Mesodermal cell (in vitro differentiated cells): ENCODE measurements around the gene LAMTOR2.
"Not testable (repeated sequence)": the region's sequence is repeated elsewhere in the genome, so short reads cannot be mapped to it uniquely, and the experiment has no call there.

Experiments
- H3K27ac ChIP-seq: 2 replicates; pipeline ENCODE4 v1.7.0; 2013; ENCODE audit warnings: mild to moderate bottlenecking, low read depth, low read length, moderate library complexity; ENCODE audit not compliant: severe bottlenecking
- H3K36me3 ChIP-seq: 2 replicates; pipeline ENCODE4 v1.7.1; 2013; ENCODE audit warnings: mild to moderate bottlenecking, low read length, moderate library complexity; ENCODE audit not compliant: control insufficient read depth, insufficient read depth
- H3K4me1 ChIP-seq: one replicate; pipeline ENCODE4 v1.7.1; 2013; ENCODE audit warnings: mild to moderate bottlenecking, low read length; ENCODE audit not compliant: insufficient read depth, control insufficient read depth, poor library complexity, severe bottlenecking
- H3K4me3 ChIP-seq: 2 replicates; pipeline ENCODE4 v1.7.0; 2013; ENCODE audit warnings: low read length, control low read depth, mild to moderate bottlenecking; ENCODE audit not compliant: insufficient read depth, poor library complexity, severe bottlenecking; ENCODE audit errors: extremely low read depth
- H3K9me3 ChIP-seq: 2 replicates; pipeline ENCODE4 v1.7.1; 2013; ENCODE audit warnings: mild to moderate bottlenecking, low read length, moderate library complexity; ENCODE audit not compliant: control insufficient read depth
- WGBS, 2 experiments: methylation state at CpG; one replicate each; pipeline ENCODE4 v1.1.5; 2013; ENCODE audit warnings: missing lambda C conversion rate in 2 of 2; ENCODE audit not compliant: insufficient coverage in 2 of 2; 5-methylcytosine and 5-hydroxymethylcytosine counted together

LAMTOR2 gene

DNA sequence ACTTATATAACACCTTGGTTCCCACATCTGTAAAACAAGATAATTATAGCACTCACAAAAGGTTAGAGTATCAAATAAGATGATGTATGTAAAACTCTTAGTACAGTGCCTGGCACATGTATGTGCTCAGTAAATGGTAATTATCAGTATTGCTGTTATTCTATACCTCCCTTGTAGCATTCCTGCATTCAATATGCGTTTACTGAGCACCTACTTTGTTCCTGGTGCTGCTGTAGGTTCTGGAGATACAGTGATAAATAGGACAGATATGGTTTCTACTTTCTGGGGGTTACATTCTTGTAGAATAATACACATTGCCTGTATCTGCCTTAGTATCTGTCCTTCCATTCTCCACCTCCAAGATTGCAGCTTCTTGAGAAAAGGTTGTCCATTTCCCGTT, 32.6 kb upstream of the LAMTOR2 start:
- H3K4me1 ChIP-seq, result peaks cover 8% of the 10 kb centered on the region
- peaks cover 30% of the 10 kb centered on the region for H3K36me3 ChIP-seq
- H3K27ac ChIP-seq, result no peak overlapping the region
- H3K9me3 ChIP-seq, result no peaks in the 10 kb centered on the region
- 64 to 100% methylated on average over 1 of the region's 2 CpGs for WGBS, 2 experiments
- no peak overlapping the region for H3K4me3 ChIP-seq

GRCh38 chr1:156024801-156025200, 29.8 kb upstream of the LAMTOR2 start:
- no peaks in the 10 kb centered on the region for H3K9me3 ChIP-seq
- 71 to 98% methylated on average over 1 to 5 of the region's 5 CpGs for WGBS, 2 experiments
- H3K27ac ChIP-seq, result no peak overlapping the region
- H3K4me3 ChIP-seq, result no peak overlapping the region
- H3K36me3 ChIP-seq, result peaks cover 1% of the 10 kb centered on the region
- H3K4me1 ChIP-seq, result peaks cover 4% of the 10 kb centered on the region

GRCh38 chr1:156025876-156026275, 28.7 kb upstream of the LAMTOR2 start:
- WGBS, 2 experiments, result 11 to 18% methylated on average over 7 to 9 of the region's 9 CpGs
- no peak overlapping the region for H3K27ac ChIP-seq
- H3K4me3 ChIP-seq, result no peak overlapping the region
- no peaks in the 10 kb centered on the region for H3K36me3 ChIP-seq
- H3K9me3 ChIP-seq, result no peaks in the 10 kb centered on the region
- peaks cover 4% of the 10 kb centered on the region for H3K4me1 ChIP-seq

DNA sequence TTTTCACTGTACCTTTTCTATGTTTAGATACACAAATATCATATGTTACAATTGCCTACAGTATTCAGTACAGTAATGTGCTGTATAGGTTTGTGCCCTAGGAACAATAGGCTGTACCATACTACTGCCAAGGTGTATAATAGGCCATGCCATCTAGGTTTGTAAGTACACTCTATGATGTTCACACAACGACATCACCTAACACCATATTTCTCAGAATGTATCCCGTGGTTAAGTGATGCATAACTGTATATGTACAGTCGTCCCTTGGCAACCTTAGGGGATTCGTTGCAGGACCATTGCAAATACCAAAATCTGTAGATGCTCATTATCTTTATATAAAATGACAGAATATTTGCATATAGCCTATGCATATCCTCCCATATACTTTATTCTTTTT, 28.0 kb upstream of the LAMTOR2 start:
- H3K4me1 ChIP-seq, result no peaks in the 10 kb centered on the region
- H3K4me3 ChIP-seq, result no peak overlapping the region
- H3K27ac ChIP-seq, result no peak overlapping the region
- WGBS, 2 experiments, result 100% methylated on average over 2 of the region's 4 CpGs; no CpG with 5 or more reads in 1 of the 2 experiments
- H3K9me3 ChIP-seq, result no peaks in the 10 kb centered on the region
- H3K36me3 ChIP-seq, result no peaks in the 10 kb centered on the region

GRCh38 chr1:156033011-156033410, 21.6 kb upstream of the LAMTOR2 start:
- Histone ChIP-seq H3K36me3 (peaks cover 13% of the 10 kb centered on the region), H3K27ac (no peak overlapping the region), H3K9me3 (no peaks in the 10 kb centered on the region), H3K4me1 (no peaks in the 10 kb centered on the region), H3K4me3 (no peak overlapping the region)
- WGBS, 2 experiments, result 86 to 99% methylated on average over 5 to 6 of the region's 6 CpGs

DNA sequence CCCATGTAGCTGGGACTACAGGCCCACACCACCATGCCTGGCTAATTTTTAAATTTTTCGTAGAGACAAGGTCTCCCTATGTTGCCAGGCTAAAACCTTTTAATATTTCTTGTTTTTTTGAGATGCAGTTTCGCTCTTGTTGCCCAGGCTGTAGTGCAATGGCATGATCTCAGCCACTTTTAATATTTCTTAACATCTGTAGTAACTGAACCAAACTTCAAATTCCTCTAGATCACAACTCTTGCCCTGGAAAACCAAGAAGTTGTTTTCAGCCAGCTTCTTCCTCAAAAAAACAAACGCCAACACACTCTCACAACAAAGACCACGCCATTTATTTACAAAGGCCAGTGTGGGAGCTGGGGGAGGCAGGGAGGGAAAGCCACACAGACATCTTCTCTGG, 19.6 kb upstream of the LAMTOR2 start:
- H3K36me3 ChIP-seq, result peaks cover 28% of the 10 kb centered on the region
- not testable (repeated sequence) for H3K27ac ChIP-seq, H3K4me3 ChIP-seq, H3K9me3 ChIP-seq, H3K4me1 ChIP-seq
- 90 to 100% methylated on average over 1 to 2 of the region's 4 CpGs for WGBS, 2 experiments

DNA sequence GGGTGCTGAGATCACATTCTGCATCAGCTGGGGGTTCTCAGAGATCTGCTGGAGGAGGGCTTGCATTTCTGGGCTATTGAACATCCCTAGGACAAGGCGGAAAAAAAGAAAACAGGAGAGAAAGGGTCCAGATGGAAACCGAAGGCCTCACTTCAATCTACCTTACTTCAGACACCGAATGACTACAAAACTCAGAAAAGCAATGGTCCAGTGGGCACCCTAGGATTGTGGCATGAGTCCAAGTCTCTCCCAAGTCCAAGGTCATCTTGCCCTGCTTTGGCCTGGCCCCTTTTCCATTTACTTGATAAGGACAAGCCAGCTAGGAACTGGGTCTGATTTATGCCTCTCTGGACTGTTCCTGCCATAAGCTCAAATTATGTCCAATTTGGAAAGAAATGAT, 11.8 kb upstream of the LAMTOR2 start:
- Histone ChIP-seq H3K4me1 (no peaks in the 10 kb centered on the region), H3K27ac (no peak overlapping the region), H3K4me3 (no peak overlapping the region), H3K9me3 (no peaks in the 10 kb centered on the region), H3K36me3 (peaks cover 77% of the 10 kb centered on the region)
- WGBS, 2 experiments, result 76 to 92% methylated on average over 2 of the region's 3 CpGs

GRCh38 chr1:156045076-156045475, 9.5 kb upstream of the LAMTOR2 start:
- no peaks in the 10 kb centered on the region for H3K9me3 ChIP-seq
- H3K4me1 ChIP-seq, result no peaks in the 10 kb centered on the region
- WGBS, 2 experiments, result 91 to 98% methylated on average over 4 of the region's 4 CpGs
- peaks cover 82% of the 10 kb centered on the region for H3K36me3 ChIP-seq
- H3K4me3 ChIP-seq, result no peak overlapping the region
- H3K27ac ChIP-seq, result no peak overlapping the region

DNA sequence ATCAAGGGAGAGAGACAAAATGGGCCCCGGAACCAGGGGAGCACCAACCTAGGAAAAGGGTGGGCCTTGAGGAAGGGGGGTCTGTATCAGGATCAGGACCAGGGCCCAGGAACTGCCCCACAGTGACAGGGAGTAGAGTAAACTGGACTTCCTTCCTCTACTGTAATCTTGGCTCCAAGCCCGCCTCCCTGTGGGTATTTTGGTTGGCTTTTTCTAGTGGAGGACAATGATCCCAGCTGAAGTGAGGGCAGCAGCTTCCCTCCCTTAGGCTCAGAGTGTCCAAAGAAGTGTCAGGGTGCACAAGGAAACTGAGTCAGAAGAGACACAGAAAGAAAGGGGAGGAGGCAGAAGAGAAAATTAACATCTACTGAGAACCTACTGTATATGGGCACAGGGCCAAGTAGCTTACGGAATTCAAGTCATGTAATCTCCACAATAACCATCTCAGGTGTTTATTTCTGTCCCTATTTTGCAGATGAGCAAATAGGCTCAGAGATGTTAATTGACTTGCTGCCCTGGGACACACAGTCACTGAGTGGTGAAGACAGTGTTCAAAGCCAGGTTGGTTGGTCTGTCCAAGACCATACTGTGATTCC, 5.8 kb upstream of the LAMTOR2 start:
- H3K27ac ChIP-seq, result no peak overlapping the region

GRCh38 chr1:156050376-156050775, 4.2 kb upstream of the LAMTOR2 start:
- peaks cover under 1% of the 10 kb centered on the region for H3K4me1 ChIP-seq
- 87 to 91% methylated on average over 2 to 4 of the region's 4 CpGs for WGBS, 2 experiments
- H3K36me3 ChIP-seq, result peaks cover 57% of the 10 kb centered on the region
- H3K27ac ChIP-seq, result no peak overlapping the region
- no peak overlapping the region for H3K4me3 ChIP-seq
- H3K9me3 ChIP-seq, result no peaks in the 10 kb centered on the region

More for the DNA sequence above, 5.8 kb upstream of the LAMTOR2 start:
- Histone ChIP-seq H3K9me3 (no peaks in the 10 kb centered on the region), H3K36me3 (peaks cover 70% of the 10 kb centered on the region), H3K4me1 (no peaks in the 10 kb centered on the region), H3K4me3 (no peak overlapping the region)
- 100% methylated on average over 2 of the region's 3 CpGs; no CpG with 5 or more reads in 1 of the 2 experiments for WGBS, 2 experiments

- 60 to 100% methylated on average over 1 of the region's 7 CpGs for WGBS, 2 experiments
- Histone ChIP-seq H3K9me3 (no peaks in the 10 kb centered on the region), H3K4me1 (peaks cover 7% of the 10 kb centered on the region), H3K4me3 (no peak overlapping the region), H3K27ac (no peak overlapping the region), H3K36me3 (peaks cover 60% of the 10 kb centered on the region)
Measured at GRCh38 chr1:156051011-156051725, 3.4 kb upstream of the LAMTOR2 start.
